ENCODE measurements around the gene BAHCC1.

BAHCC1 gene

DNA sequence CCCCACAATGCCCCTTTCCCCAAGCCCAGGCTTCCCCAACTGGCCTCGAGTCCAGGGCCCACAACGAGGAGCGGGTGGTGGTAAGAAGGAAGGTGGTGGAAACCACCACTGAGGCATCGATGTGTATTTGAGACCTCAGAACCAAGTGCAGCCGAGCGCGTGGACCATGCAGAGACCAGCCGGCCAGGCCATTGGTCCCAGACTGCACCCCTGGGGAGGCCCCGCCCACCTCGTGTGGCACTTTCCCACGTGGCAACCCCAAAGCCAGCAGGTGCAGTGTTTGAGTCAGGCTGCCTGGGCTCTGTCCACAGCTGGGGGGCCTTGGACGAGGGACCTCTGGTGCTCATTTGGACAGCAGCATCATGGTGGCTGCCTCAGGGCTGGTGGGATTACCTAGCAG is 28.1 kb upstream of the BAHCC1 start:
- no peak for DNase-seq (ENCODE audit: low read depth in 3 of 3)

DNA sequence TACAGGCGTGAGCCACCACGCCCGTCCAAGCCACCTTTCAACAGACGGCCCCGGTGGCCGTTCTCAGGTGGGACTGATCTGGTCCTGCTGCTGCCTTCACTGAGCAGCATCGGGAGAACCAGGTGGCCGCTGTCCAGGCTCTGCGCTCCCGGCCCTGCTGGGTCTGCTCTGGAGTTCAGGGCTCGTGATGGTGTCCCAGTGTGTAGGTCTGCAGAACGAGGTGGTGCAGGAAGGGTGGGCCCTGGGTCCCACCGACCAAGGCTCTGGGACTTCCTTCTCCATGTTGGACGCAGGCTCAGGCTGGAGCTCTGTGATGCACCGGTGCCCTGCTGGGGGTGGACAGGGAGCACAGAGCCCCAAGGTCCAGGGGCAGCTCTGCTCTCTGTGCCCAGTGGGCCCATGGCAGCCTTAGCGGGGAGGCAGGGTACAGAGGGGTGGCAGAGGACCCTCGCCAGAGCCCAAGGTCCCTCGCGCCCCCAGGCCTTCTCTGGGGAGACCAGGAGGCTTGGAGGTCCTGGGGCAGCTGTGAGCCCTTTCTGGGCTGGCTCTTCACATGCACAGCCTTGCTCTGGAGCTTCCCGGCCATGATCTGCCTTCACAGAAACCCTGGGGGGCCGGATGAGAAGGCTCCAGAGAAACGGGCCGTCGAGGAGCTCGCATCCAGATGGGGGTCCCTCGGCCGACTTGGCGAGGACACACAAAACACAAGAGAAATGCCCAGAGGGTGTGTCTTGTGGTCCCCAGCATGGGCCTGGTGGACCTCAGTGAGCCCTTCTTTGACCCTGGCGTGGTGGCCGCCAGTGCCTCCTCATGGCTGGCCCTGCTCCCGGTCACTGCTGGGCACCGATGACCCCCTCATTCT is 26.9 kb upstream of the BAHCC1 start:
- no peak for DNase-seq (ENCODE audit: low read depth in 3 of 3)

DNA sequence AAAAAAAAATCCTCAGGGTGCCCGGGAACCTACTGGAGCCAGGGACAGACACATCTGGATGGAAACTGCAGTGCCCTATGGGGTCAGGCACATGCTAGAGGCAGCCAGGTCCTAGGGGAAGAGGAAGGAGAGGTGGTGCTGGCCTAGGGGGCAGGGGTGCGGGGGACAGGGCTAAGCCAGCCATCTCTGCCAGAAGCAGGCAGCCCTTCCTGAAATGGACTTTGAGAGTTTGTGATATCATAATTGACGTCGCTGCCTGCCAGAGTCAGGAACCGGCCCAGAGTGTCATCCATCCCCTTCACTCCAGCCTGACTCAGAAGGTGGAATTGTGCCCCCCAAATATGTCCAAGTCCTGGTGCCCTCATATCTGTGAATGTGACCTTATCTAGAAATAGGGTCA is 25.0 kb upstream of the BAHCC1 start:
- no peak for DNase-seq (ENCODE audit: low read depth in 3 of 3)

DNA sequence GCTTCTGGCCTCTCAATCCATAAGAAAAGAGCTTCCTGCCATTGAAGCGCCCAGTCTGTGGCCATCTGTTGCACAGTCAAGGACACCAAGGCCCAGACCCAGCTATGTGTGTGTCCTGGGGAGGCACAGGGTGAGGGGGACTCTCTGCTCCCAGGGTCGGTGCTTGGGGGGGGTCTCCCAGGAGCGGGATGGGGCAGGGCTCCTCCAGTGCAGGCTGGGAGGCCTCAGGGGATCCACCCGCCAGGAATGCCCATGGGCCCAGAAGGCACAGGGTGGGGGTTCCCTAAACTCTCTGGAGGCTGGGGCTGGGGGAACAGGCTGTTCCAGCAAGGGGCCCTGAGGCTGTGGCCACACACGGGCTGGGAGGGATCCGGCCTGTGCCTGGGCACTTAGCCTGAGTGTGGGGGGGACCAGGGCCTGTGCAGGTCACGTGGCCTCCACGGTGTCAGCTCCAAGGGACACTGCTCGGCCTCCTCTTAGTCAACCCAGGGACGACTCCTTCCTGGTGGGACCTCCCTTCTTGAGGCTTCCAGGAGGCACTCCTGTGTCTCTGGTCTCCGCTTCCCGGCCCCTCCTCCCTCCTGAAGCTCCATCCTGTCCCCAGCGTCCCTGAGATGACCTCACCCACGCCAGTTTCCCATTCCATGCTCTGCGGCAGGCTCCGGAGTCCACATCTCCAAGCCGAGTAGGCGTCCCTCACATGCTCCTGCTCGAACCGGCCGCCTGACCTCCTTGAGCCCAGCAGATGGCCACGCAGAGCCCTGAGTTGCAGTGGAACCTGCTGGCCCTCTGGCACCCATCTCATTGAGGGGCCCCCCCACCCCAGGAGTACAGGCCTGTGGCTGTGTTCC is 23.1 kb upstream of the BAHCC1 start:
- no peak for DNase-seq (ENCODE audit: low read depth in 3 of 3)

DNA sequence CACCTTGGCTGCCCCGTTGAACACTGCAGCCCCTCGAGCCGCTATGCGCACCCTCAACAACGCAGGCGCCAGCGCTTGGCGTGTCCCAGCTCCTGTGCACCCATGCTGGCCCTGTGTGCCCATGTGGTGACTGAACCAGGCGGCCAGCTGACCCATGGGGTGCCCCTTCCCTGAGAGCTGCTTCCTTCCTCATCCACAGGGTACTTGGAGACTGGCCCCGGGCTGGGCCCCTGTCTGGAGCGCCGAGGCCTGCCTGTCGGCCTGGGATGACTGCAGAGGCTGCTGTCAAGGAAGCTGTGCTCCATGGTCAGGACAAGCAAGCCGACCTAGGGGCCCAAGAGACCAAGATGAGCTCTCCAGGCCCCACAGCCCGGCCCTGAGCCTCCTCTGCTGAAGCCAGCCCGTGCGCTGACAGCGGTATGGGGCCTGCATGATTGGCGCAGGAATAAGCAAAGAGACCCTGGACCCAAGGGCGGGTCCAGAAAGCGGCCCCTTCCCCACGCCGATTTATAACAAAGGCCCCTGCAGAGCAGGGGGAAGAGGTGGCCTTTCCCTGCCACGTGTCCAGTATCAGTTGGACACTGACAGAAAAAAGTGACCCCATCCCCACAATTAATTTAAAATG is 21.6 kb upstream of the BAHCC1 start:
- DNase-seq (ENCODE audit: low read depth in 3 of 3) = no peak

DNA sequence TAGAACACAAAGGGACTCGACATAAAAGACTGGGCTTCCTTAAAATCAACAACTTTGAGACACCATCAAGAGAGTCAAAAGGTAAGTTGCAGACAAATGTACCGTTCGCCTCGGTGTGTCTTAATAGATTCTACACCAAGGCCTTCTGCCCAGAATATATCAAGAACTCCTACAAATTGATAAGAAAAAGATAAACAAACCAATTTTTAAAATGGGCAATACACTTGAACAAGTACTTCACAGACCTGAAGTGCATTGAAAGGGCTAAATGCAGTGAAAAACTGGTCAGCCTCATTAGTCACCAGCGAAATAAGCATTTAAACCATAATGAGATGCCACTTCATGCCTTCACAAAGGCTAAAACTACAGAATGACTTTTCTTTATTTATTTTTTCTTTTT is 20.4 kb upstream of the BAHCC1 start:
- no peak for DNase-seq (ENCODE audit: low read depth in 3 of 3)

DNA sequence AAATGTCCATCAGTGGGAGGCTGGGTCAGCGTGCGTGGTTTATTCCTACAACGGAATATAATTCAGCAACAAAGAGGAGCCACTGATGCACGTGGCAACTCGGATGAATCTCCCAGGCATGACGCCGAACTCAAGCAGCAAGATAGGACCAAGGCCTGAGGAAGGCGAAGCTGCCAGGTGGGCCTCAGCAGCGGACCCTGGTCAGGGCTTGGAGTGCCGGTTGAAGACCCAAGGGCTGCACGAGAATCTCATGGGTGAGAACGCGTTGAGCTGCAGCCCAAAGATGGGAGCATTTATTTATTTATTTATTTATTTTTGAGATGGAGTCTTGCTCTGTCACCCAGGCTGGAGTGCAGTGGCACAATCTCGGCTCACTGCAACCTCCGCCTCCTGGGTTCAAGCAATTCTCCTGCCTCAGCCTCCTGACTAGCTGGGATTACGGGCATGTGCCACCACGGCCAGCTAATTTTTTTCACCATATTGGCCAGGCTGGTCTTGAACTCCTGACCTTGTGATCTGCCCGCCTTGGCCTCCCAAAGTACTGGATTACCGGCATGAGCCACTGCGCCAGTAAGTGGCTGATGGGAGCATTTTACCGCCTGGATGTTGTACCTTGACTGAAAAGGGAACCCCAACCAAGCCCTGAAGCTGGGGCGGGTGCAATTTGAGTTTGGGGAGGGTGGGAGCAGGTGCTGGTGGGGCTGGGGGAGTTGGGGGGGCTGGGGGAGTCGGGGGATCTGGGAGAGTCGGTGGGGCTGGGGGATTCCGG is 18.1 kb upstream of the BAHCC1 start:
- no peak for DNase-seq (ENCODE audit: low read depth in 3 of 3)

DNA sequence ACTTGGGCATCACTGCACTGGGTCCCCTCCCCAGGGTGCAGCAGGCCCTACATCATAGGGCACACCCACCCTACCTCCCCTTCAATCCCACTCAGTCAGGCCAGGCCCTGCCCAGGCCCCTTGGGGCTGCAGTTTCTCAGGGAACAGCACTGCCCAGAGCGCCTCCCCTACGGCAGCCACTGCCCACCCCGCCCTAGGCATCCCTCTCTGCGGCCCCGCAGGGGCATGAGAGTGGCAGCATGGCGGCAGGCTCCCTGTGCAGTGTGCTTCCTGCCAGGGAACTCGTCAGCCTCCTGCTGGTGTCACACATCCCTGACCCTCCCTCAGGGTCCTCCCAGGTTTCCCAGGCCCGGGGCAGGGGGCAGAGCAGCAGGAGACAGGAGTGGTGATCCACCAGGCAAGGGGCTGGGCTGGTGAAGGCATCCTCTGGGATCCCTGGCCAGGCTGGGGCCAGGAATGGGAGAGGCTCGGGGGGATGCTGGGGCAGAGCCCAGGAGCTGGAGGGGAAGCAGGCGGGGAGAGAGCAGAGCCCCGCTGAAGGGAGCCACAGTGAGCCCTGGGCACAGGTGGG is 16.2 kb upstream of the BAHCC1 start:
- DNase-seq (ENCODE audit: low read depth in 3 of 3) = no peak

DNA sequence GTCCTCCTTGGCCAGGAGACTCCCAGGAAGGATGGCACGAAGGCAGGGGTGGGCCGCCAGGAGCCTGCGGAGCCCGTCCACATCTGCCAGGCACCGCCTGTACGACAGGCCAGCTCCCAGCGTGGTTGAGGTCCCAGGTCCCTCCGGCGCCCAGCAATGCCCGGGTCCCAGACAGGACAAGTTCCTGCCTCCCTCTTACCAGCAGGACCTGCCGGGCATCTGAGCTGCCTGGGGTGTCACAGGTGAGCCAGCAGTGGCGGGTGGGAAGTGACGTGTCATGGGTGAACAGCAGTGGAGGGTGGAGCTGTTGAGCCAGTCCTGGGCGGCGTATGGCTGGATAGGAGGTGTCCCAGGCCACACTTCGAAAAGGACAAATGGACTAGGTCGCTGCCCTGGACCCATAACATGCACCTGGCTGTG is 15.7 kb upstream of the BAHCC1 start:
- no peak for DNase-seq (ENCODE audit: low read depth in 3 of 3)

DNA sequence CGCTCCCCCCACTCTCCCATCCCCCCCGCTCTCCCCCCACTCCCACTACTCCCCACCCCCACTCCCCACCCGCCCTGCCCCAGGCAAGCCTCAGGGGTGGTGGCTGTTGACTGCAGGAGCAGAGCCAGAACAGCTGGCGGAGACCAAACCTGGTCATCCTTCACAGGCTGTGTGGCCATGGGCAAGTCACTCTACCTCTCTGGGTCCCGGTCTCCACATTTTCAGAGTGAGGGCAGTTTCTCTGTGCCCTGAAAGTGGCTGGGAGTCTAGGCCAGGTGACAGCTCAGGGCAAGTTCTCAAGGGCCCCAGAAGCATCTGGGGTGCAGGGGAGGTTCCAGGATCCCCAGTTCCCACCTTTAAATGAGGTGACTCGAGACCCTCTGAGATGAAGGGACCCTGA is 15.1 kb upstream of the BAHCC1 start:
- DNase-seq (ENCODE audit: low read depth in 3 of 3) = no peak

DNA sequence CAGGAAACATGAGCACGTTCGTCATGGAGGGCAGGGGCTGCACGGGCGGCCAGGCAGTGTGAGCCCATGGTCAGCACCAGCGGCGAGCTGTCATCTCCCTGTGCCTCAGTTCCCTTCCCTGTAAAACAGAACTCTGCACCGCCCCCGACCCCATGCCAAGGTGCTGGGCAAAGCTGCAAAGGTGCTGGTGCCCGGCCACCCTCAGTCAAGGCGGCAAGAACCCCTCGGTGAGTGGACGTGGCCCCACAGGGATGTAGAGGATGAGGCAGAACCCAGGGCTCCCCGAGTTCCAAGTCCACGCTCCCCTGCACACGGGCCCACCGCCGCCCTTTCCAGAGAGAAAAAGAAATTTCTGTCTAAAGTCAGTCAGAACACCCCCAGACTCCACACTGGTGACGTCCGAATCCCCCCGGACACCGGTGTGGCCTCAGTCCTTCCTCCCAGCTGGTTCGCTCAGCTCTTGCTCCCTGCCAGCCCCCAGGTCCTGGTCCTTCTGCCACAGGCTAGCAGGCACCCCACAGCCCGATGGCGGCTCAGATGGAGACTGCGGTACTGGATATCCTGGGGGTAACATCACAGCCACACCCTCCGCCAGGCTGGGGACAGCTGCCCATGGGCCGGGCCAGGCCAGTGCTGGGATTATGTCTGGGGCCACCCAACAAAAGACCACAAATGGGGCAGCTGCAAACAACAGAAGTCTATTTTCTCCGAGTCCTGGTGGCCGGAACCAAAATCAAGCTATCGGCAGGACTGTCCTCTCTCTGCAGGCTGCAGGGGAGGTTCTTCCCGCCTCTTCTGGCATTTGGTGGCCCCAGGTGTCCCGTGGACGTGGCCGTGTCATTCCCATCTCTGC is 14.4 kb upstream of the BAHCC1 start:
- DNase-seq (ENCODE audit: low read depth in 3 of 3) = no peak

DNA sequence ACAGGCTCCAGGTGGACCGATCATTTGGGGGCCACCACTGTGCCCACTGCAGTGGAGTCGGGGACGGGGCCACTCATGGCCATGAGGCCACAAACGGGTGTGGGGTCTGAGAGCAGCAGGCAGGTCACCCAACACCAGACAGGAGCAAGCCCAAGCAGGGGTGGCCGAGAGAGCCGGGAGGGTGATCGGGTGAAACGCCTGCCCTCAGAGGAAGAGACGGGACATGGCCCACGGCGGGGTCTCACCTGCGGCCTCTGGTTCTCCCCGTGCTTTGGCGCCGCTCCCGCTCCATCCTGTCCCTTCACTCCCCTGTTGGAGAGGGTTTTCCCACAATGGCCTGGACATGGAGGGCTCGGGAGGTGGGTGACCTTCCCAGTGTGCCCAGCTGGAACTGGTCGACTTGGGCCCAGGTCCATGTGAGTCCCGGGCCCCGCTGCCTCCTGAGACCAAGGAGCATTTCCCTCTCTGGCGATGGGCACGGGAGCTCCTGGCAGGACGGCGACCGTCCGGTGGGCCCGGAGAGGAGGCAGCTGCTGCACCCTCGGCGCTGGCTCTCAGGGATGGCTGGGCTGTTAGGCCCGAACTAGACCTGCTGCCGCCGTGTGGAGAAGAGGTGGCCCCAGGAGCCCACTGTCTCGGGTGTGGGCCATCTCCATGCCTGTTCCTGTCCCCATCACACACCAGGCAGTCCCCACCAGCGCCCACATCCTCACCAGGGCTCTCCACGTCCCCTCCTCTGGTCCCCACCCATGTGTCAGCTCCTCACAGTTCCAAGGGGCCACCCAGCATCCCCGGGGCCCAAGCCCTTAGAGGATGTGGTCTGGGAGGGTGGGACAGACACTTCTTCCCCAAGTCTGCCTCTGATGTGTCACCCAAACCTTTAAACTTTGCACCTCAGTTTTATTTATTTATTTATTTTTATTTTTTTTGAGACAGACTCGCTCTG is 13.4 kb upstream of the BAHCC1 start:
- no peak for DNase-seq (ENCODE audit: low read depth in 3 of 3)

DNA sequence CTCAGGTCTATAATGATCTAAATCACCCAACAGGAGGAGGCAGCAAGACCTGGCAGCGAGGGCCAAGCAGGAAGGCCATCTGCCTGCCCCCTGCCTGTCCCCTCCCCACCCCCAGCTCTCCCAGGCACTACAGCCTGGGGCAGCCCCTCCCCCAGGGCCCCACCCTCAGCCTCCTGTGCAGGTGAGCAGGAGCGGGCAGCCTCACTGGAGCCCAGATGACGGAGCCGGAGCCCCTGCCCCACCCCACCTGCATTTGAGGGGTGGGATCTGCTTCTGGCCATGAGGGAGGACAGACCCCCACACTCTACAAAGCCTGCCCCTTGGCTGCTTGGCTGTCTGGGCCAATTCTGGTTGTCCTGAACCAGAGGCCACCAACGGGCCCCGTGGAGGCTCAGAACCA is 12.4 kb upstream of the BAHCC1 start:
- no peak for DNase-seq (ENCODE audit: low read depth in 3 of 3)

DNA sequence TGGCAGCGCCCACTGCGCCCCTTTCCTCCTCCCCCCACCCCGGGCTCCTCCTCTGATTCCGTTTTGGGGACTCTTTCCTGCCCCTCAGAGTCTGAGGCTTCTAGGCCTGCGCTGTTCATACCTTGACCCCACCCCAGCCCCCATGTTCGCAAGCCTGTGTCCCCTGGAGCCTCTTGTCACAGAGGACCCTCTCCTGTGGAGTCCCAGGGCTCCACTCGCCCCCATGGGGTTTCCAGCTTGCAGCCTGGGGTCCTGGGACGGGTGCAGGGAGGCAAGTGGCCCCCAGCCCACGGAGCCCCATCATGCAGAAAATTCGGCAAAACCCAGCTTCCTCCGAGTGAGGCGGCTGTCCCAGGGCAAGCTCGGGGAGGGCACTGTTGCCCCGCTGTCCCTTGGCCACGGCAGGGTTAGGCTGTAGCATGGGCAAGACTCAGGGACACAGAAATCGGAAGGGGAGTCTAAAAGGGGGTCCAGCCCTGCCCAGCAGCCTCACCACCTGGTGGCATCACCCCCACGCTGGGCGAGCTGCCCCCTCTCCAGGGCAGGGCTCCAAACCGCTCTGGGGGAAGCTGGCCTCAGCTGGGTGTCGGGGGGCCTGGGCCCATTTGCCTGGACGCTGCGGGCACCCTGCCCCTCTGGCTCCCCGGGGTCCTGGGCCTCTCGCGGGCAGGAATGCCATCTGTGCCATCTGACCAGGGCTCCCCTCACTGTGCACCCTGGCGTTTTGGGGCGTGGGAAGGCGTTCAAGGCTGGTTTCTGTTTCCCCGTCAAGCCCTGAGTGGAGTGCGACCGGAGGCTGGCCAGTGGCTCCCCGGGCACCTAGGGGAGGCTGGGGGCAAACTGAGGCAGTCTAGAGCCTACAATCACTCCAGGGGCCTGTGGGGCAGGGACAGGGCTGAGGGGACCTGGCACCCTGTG is 11.5 kb upstream of the BAHCC1 start:
- DNase-seq (ENCODE audit: low read depth in 3 of 3) = no peak

DNA sequence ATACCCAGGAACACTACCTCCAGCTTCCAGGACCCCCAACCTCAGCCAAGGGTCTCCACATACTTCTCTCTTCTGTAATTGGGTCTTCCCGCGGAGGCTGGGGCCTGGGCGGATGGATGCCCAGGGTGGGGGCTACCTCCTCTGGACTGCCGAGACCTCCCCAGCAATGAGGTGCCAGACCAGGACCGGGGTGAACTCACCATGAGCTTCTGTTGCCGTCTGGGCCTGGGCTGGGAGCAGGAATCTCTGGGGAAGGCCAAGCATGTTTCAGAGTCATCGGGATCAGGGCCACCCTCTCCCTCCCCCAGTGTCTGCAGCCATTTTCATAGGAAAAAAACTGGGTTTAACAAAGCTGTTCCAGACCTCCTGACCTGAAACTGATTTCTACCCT is 10.3 kb upstream of the BAHCC1 start:
- DNase-seq (ENCODE audit: low read depth in 3 of 3) = no peak

DNA sequence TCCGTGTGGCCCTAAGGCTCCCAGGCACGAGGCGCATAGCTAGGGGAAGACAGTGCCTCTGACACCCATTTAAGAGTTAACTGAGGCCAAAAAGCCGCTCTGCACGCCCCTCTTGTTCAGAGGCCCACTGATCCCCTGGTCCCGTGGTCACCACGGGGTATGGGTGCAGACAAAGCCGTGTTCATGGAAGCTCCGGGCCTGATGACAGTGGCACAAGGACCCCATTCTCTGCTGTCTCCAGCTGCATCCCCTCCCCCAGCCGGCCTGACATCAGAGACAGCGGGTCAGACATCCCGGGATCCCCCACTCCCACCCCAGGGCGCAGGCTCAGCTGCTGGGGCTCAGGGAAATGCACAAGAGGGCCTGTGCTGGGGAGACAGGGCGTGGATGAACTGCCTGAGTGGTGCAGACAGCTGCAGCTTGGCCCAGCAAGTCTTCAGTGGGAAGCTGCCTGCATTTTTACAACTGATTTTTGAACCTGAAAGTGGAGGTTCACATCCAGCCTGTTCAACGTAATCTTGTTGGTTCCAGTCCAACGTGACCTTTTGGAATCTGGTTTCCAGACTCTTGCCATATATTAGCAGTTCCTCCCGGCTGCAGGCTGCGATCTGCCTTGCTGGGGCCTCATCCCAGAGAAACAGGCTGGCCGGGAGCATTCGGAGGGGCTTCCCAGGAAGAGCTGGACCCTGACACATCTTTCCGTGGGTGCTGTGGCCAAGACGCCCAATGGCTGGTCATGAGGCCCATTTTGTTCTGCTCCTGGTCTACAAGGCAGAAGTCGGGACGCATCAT is 9.7 kb upstream of the BAHCC1 start:
- DNase-seq (ENCODE audit: low read depth in 3 of 3) = no peak

DNA sequence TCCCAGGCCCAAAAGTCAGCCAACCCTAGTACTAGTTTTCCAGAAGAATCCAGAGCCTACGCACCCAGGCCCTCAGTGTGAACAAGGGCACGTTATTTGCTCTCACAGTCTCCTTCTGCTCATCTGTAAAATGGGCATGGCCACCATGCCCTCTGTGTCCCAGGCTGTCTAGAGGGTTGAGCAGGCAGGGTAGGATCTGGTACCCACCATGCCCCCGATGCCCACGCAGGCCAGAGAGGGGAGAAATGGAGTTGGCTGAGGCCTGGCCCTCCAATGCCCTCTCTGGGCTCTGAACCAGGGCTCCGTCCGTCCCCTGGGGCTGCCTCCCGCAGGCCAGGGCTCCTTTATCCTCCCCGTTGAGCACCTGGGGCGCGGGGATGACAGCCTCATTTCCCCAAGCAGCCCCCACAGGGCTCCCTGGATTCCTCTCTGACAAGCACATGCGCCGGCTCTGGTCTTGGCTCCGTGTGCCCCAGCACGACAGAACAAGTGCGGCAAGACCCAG is 9.1 kb upstream of the BAHCC1 start:
- no peak for DNase-seq (ENCODE audit: low read depth in 3 of 3)
